Muscle of leg (tissue), 11 donors: ENCODE data around the gene CCL11. TPM values are rescaled to one million over a fixed set of nuclear protein-coding genes. Genes with fewer than 3 reads are reported as not detected.

Experiments
- DNase-seq: peaks from one replicate; pipeline ENCODE4 v3.0.0; 2013
- H3K27ac ChIP-seq: one replicate; pipeline ENCODE4 v1.5.1; 2013; ENCODE audit warnings: mild to moderate bottlenecking, low read length, control low read depth
- H3K27me3 ChIP-seq: one replicate; pipeline ENCODE4 v1.6.1; 2013; ENCODE audit warnings: low read length; ENCODE audit not compliant: control insufficient read depth, insufficient read depth
- H3K36me3 ChIP-seq: one replicate; pipeline ENCODE4 v1.6.1; 2013; ENCODE audit warnings: low read length; ENCODE audit not compliant: control insufficient read depth, insufficient read depth
- H3K4me1 ChIP-seq: one replicate; pipeline ENCODE4 v1.6.1; 2013; ENCODE audit warnings: low read length; ENCODE audit not compliant: control insufficient read depth, insufficient read depth
- H3K4me3 ChIP-seq: one replicate; pipeline ENCODE4 v1.5.1; 2013; ENCODE audit warnings: low read length, control low read depth
- H3K9me3 ChIP-seq: replicated peaks from 2 replicates; pipeline ENCODE4 v1.6.1; 2013; ENCODE audit warnings: low read depth, low read length; ENCODE audit not compliant: control insufficient read depth
- WGBS: methylation state at CpG from one replicate; pipeline ENCODE4 v1.1.5; 2013; ENCODE audit warnings: missing lambda C conversion rate; ENCODE audit not compliant: insufficient coverage; 5-methylcytosine and 5-hydroxymethylcytosine counted together
- polyA plus RNA-seq, 8 donors: library from polyadenylated mRNA; unstranded; fragments of 120-200 nt; gene quantifications; one replicate each; pipeline versions ENCODE4 v1.2.1 to v1.2.3, GENCODE V29; 2013; ENCODE audit warnings: inconsistent platforms in 1 of 8, low replicate concordance in 1 of 8; ENCODE audit not compliant: insufficient read length in 8 of 8, insufficient read depth in 1 of 8
- total RNA-seq: library from RNA; stranded (reverse); fragments of 120-200 nt; gene quantifications from one replicate; pipeline ENCODE4 v1.2.4, GENCODE V29; 2013

The CCL11 gene
- total and polyA plus RNA-seq, 9 donors = 0.09 to 0.47 (median 0.29) TPM; not detected in 2

DNA sequence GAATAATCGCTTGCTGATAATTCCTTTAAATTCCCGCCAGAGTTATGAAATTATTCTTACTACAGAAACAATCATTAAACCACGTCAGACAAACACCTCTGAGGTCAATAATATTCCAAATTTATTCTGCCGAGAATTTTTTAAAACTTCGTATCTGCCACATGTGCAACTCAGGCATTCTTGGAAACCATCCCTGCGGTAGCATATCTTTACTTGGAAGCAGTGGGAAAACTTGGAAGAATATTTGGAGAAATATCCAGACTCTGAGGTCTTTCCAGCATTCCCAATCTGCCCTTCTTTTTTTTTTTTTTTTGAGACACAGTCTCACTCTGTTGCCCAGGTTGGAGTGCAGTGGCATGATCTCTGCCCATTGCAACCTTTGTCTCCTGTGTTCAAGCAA lies 2.0 kb upstream of the CCL11 start:
- no peak for DNase-seq
- WGBS = no CpG with 5 or more reads among the region's 6 CpGs
- H3K9me3 ChIP-seq = no peaks in the 10 kb centered on the region
- H3K27ac ChIP-seq = no peak overlapping the region
- H3K36me3 ChIP-seq = no peaks in the 10 kb centered on the region
- H3K27me3 ChIP-seq = no peaks in the 10 kb centered on the region
- peaks cover 3% of the 10 kb centered on the region for H3K4me1 ChIP-seq
- no peak overlapping the region for H3K4me3 ChIP-seq

DNA sequence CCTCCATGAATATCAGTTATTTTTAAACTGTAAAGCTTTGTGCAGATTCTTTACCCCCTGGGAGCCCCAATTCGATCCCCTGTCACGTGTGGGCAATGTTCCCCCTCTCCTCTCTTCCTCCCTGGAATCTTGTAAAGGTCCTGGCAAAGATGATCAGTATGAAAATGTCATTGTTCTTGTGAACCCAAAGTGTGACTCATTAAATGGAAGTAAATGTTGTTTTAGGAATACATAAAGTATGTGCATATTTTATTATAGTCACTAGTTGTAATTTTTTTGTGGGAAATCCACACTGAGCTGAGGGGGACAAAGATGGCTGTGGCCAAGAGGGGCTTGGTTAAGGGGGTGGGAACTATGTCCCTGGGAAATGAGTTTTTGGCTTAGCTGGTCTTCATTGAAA lies 2.3 kb downstream of the CCL11 start:
- no CpG with 5 or more reads among the region's 2 CpGs for WGBS
- no peaks in the 10 kb centered on the region for H3K9me3 ChIP-seq

DNA sequence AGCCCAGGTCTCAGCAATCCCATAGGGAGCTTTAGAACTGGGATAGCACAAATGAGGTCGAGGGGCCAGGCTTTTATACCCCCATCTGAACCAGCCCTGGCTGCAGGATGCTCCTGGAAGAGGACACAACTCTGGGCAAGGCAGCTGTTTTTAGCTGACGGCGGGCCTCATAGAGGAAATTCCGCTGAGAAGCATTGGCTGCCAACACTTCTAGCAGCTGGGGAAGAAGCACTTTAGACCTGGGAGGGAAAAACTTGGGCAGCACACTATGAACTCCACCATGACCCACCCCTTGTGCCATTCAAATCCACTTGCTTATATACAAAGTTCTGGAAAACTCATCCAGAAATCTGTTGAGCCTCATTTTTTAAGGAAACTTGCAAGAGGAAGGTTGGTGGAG lies 5.0 kb downstream of the CCL11 start:
- WGBS = no CpG with 5 or more reads among the region's 4 CpGs

More for the DNA sequence above, 2.3 kb downstream of the CCL11 start:
- Histone ChIP-seq H3K4me3 (no peak overlapping the region), H3K27me3 (no peaks in the 10 kb centered on the region), H3K27ac (no peak overlapping the region), H3K36me3 (no peaks in the 10 kb centered on the region), H3K4me1 (peaks cover 20% of the 10 kb centered on the region)
- no peak for DNase-seq

DNA sequence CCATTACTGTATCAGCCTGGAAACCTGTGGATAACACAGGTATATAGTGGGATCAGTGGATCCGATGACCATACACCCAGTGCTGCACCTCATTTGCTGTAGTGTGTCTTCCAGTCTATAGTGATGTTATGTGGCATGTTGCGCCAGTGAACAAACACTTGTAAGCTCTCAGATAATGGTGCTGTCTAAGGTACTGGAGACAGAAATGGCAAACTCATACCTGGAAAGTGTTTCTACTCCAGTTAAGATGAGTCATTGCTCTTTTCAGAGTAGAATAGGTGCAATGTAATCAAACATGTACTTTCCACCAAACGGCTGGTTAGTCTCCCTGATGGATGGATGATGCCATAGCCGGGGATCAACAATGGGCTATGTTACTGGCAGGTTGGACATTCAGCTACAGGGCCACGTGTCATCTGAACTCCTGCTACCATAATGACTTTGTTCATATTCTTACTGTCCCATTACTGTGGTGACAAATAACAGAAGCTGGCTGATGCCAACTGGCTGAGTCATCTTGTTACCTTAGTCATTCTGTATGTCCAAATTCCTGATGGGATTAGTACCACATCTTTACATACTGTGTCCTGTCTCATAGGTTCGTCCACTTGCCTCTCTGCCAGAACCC lies 6.3 kb downstream of the CCL11 start:
- 79% methylated on average over 4 of the region's 6 CpGs for WGBS
- Histone ChIP-seq H3K4me3 (no peak overlapping the region), H3K9me3 (no peaks in the 10 kb centered on the region), H3K4me1 (peaks cover 20% of the 10 kb centered on the region), H3K27me3 (no peaks in the 10 kb centered on the region), H3K36me3 (no peaks in the 10 kb centered on the region), H3K27ac (no peak overlapping the region)
- no peak for DNase-seq

More for the DNA sequence above, 5.0 kb downstream of the CCL11 start:
- Histone ChIP-seq H3K9me3 (no peaks in the 10 kb centered on the region), H3K4me1 (peaks cover 20% of the 10 kb centered on the region), H3K27ac (no peak overlapping the region), H3K4me3 (no peak overlapping the region), H3K27me3 (no peaks in the 10 kb centered on the region), H3K36me3 (no peaks in the 10 kb centered on the region)
- peak; percentile 52 for DNase-seq

DNA sequence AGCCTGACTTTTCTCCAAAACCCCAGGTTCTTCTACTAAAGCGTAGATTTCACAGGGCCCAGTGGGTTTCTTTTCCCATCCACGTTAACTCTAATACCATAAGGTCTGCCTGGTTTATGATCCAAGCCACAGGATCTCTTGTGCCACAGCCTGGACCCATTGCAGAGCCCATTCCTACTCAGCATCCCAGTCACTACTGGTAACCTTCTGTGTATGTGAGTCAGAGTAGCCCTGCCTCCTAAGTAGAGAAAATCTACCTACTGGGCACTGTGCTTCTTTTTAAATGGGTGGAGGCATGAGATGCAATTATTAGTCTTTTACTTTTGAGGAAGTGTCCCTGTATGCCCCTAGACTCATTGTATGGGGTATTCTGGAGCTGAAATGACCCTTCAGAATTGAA lies 13.5 kb downstream of the CCL11 start:
- Histone ChIP-seq H3K36me3 (no peaks in the 10 kb centered on the region), H3K27me3 (no peaks in the 10 kb centered on the region), H3K27ac (no peak overlapping the region), H3K9me3 (no peaks in the 10 kb centered on the region), H3K4me1 (peaks cover 24% of the 10 kb centered on the region), H3K4me3 (no peak overlapping the region)
- WGBS = 100% methylated on average over 1 of the region's 2 CpGs
- DNase-seq = no peak

DNA sequence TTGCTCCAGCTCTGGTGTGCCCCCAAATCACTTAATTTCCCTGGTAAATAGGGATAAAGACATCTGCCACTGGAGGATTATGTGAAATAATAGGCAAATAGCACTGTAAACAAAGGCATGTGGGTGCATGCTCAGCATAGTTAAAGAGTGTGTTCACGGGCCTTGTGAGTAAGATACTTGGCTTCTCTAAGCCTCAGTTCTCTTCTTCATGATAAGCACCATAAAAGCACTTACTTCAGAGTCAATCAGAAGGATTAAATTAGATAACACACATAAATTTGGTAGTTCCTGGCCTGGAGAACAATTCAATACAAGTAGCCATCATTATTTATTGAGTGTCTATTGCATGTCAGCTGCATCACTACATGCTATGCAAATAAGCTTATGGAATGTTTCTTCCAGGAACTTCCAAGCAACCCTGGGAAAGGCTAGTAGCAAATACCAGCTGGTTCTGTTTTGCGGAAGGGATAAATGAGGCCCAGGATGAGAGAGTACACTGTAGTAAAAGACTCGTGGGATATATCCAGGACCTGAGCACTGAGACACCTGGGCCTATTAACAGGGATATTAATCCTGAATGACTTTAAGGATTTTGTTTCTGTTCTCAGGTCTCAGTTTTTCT lies 14.5 kb downstream of the CCL11 start:
- WGBS = 35% methylated on average over 2 of the region's 3 CpGs
- Histone ChIP-seq H3K4me3 (no peak overlapping the region), H3K27ac (peak overlapping the region; percentile 71), H3K36me3 (no peaks in the 10 kb centered on the region), H3K27me3 (no peaks in the 10 kb centered on the region), H3K9me3 (no peaks in the 10 kb centered on the region), H3K4me1 (peaks cover 24% of the 10 kb centered on the region)
- DNase-seq = peak; percentile 55

DNA sequence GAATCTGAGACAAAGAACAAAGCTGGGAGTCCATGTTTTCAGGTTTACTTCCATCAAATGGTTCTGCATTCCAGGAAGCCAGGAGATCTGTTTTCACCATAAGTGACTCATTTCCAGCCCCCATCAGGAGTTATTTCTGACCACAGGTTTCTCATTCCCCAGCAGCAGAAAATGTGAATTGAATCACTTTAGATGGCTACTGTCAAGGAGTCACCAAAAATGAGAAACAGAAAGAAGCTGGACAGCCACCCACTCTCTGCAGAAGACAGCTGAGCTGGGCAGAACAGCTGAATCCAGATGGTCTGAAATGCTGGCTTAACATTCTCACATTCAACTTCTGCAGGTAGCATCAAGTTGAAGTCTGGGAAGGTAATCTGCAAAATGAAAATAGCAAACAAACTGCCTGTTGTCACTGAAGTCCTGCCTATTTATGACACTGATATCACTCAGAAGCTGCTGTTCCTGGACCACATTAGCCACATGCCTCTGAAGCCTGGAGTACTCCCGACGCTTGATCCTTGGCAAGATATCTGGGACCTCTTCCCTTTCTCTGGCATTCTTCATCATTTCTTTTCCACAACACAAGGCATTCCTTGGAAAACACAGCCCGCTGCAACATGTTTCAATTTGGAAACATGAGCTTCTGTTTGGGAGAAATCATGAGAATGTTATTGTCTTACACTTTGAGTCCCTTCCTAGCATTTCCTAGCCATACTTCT lies 15.3 kb downstream of the CCL11 start:
- peaks cover 24% of the 10 kb centered on the region for H3K4me1 ChIP-seq
- peak overlapping the region; percentile 4 for H3K27ac ChIP-seq
- no peaks in the 10 kb centered on the region for H3K27me3 ChIP-seq
- no peaks in the 10 kb centered on the region for H3K36me3 ChIP-seq
- peak; percentile 53 for DNase-seq
- WGBS = no CpG with 5 or more reads among the region's 3 CpGs
- no peaks in the 10 kb centered on the region for H3K9me3 ChIP-seq
- no peak overlapping the region for H3K4me3 ChIP-seq

DNA sequence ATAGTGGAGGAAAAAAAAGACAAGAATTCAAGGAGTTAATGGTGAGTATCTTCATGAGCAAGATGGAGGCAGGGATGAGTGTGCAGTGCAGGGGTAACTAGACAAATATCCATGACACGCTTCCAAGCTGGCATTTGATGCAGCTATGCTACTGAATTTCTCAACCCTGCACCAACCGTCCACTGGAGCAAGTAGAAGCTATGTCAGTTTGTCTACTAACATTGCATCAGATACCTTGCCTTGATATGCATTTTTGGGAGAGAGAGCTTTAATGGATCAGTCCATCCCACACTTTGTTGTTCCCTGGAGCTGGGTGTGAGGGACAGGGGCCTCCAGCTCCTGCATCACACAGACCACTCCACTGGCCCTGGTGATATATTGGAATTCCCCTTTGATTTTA lies 16.4 kb downstream of the CCL11 start:
- H3K9me3 ChIP-seq = no peaks in the 10 kb centered on the region
- no peak for DNase-seq
- H3K4me3 ChIP-seq = no peak overlapping the region
- no peaks in the 10 kb centered on the region for H3K36me3 ChIP-seq
- H3K27me3 ChIP-seq = no peaks in the 10 kb centered on the region
- no peak overlapping the region for H3K27ac ChIP-seq
- peaks cover 31% of the 10 kb centered on the region for H3K4me1 ChIP-seq
- WGBS = no CpG with 5 or more reads among the region's 2 CpGs

DNA sequence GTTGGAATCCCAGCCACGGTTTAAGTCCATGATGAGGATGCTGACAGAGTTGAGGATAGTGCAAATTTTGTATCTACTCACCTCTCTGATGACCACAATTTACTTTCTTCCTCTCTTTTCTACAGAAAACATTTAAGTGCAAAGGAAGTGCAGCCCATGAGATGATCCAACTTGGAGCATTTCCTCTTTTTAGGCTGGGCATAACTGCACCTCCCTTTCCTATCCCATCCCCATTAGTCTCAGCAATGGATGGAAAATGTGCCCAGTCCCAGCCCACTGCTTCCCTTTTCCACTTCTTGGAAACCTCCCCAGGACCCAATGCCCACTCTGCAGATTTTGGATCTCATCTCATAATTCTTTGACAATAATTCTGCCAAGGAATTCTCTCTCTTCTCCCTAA lies 17.1 kb downstream of the CCL11 start:
- Histone ChIP-seq H3K27me3 (no peaks in the 10 kb centered on the region), H3K36me3 (no peaks in the 10 kb centered on the region), H3K4me1 (peaks cover 34% of the 10 kb centered on the region), H3K4me3 (no peak overlapping the region), H3K9me3 (no peaks in the 10 kb centered on the region), H3K27ac (no peak overlapping the region)
- WGBS = no CpG with 5 or more reads among the region's 1 CpG
- DNase-seq = peak; percentile 24

DNA sequence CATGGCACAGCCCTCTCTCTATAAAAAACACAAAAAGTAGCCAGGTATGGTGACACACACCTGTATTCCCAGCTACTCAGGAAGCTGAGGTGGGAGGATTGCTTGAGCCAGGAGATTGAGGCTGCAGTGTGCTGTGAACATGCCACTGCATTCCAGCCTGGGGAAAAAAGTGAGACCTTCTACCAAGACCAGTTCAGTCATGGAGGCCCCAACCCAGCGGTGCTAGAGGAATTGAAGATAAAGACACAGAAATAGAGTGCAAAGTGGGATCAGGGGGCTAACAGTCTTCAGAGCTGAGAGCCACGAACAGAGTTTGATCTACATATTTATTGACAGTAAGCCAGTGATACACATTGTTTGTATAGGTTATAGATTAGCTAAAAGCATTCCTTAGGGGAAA lies 18.1 kb downstream of the CCL11 start:
- H3K4me3 ChIP-seq = no peak overlapping the region
- no peaks in the 10 kb centered on the region for H3K9me3 ChIP-seq
- H3K36me3 ChIP-seq = no peaks in the 10 kb centered on the region
- DNase-seq = no peak
- no peaks in the 10 kb centered on the region for H3K27me3 ChIP-seq
- WGBS = 75% methylated on average over 1 of the region's 2 CpGs
- H3K27ac ChIP-seq = no peak overlapping the region
- peaks cover 37% of the 10 kb centered on the region for H3K4me1 ChIP-seq
